NCI-H2171 (cell line): ENCODE measurements around the gene STK24.
"Not testable (repeated sequence)": the region's sequence is repeated elsewhere in the genome, so short reads cannot be mapped to it uniquely, and the experiment has no call there.

ENCODE experiments used
- DNase-seq: peaks from one replicate; lab custom pipeline; 2025; lab: John Stamatoyannopoulos, UW

The STK24 gene

GRCh38 chr13:98576963-98577835 is at the start of gene STK24:
TSS of gene STK24 (minus strand) at chr13:98577107. CDS start at chr13:98576786, 321 bp downstream.
- DNase-seq, result peak; percentile 43

GRCh38 chr13:98626298-98626935 is 49.5 kb upstream of the STK24 start:
- DNase-seq, result no peak

GRCh38 chr13:98624589-98624988 is 47.7 kb upstream of the STK24 start:
- not testable (repeated sequence) for DNase-seq

- peak; percentile 57 for DNase-seq
These were observed 46.0 kb upstream of the STK24 start for GRCh38 chr13:98622931-98623331.

- DNase-seq, result no peak
These were observed 42.6 kb upstream of the STK24 start for GRCh38 chr13:98619556-98619955.

- not testable (repeated sequence) for DNase-seq
These were observed 38.7 kb upstream of the STK24 start for GRCh38 chr13:98615595-98615994.

GRCh38 chr13:98613591-98613990 is 36.7 kb upstream of the STK24 start:
- no peak for DNase-seq

- no peak for DNase-seq
These were observed 32.8 kb upstream of the STK24 start for GRCh38 chr13:98609756-98610155.

GRCh38 chr13:98606296-98606695 is 29.4 kb upstream of the STK24 start:
- peak; percentile 51 for DNase-seq

- DNase-seq, result no peak
These were observed 22.8 kb upstream of the STK24 start for GRCh38 chr13:98599502-98600328.

- DNase-seq, result no peak
These were observed 21.1 kb upstream of the STK24 start for GRCh38 chr13:98598043-98598442.

- DNase-seq, result no peak
These were observed 18.2 kb upstream of the STK24 start for GRCh38 chr13:98595134-98595533.

GRCh38 chr13:98592362-98592732 is 15.4 kb upstream of the STK24 start:
- DNase-seq, result no peak

- no peak for DNase-seq
These were observed 14.9 kb upstream of the STK24 start for GRCh38 chr13:98591721-98592361.

- not testable (repeated sequence) for DNase-seq
These were observed 13.6 kb upstream of the STK24 start for GRCh38 chr13:98590471-98590870.

GRCh38 chr13:98589516-98589915 is 12.6 kb upstream of the STK24 start:
- not testable (repeated sequence) for DNase-seq

GRCh38 chr13:98586400-98587345 is 9.8 kb upstream of the STK24 start:
- DNase-seq, result no peak

- no peak for DNase-seq
These were observed 9.0 kb upstream of the STK24 start for GRCh38 chr13:98585946-98586345.

- DNase-seq, result no peak
These were observed 8.5 kb upstream of the STK24 start for GRCh38 chr13:98585398-98585754.

GRCh38 chr13:98584668-98585397 is 7.9 kb upstream of the STK24 start:
- no peak for DNase-seq
